Measurements from ENCODE around the gene FOXRED1.

- TF ChIP-seq CTCF (conservative IDR thresholded peaks at IDR 0.05) (no peak), EZH2 (IDR thresholded peaks at IDR 0.05; ENCODE audit: low read depth) (no peak)
Measured at GRCh38 chr11:126277780-126278179, 8.8 kb downstream of the FOXRED1 start.

Data from PC-9 (cell line).